ENCODE results near the gene RFC4. TPM values are rescaled to one million over a fixed set of nuclear protein-coding genes. Genes with fewer than 3 reads are reported as not detected.
A peak's percentile ranks its signal among the peaks of the same experiment; 100 is the strongest.

The RFC4 gene
- total and polyA plus RNA-seq, 2 of the 8 experiments (the other 6 are each of a cell fraction or from before 2014, with no cell fraction given), result 21.8 to 86.9 TPM

DNA sequence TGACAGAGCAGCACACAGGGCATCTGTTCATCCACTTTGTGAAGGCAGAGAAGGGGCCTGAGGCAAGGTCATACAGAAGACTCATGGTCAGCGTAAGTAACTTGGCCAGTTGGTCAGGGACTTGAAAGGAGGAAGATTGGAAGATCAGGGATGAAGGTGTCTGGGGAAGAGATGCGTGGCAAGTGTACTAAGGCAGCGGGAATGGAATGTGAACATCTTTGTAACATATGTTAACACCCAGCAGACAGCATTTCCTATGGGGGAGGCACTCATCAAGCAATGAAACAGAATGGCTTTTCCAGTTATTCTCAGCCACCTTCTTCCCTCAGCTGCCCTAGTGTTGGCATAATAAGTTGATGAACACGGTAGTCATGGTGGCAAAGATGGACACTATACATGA lies 7.8 kb upstream of the RFC4 start:
- CTCF ChIA-PET (ENCODE audit: partially characterized antibody), result interaction anchor here (1.3 to 2.1 kb wide), 2 partner anchors 11 to 198 kb away, joined by 4 to 9 read pairs; no protein-coding TSS in a partner anchor
- H3K56ac ChIP-seq (replicated peaks; ENCODE audit: insufficient read length, low read depth, low read length), result no peak overlapping the region
- H4K20me1 ChIP-seq (replicated peaks in 1 of 2; ENCODE audit: control insufficient read depth in 1 of 2, insufficient read depth in 2 of 2, low read length in 2 of 2), result no peaks in the 10 kb centered on the region
- no peaks in the 10 kb centered on the region for H3K23me2 ChIP-seq (ENCODE audit: low read depth, low read length)
- H3K79me1 ChIP-seq (ENCODE audit: low read depth, low read length), result no peaks in the 10 kb centered on the region
- H3K14ac ChIP-seq (ENCODE audit: insufficient read length), result no peak overlapping the region
- no peak overlapping the region for H2AFZ ChIP-seq (ENCODE audit: low read length)
- no peak overlapping the region for H2BK5ac ChIP-seq (ENCODE audit: low read depth, low read length)
- H4K91ac ChIP-seq (replicated peaks; ENCODE audit: insufficient read length, low read length), result peak overlapping the region; percentile 61
- no peak overlapping the region for H3K4me2 ChIP-seq (ENCODE audit: insufficient read depth in 1 of 2, low read depth in 2 of 2, low read length in 2 of 2)
- H3K4ac ChIP-seq (replicated peaks; ENCODE audit: insufficient read length, low read depth, low read length), result no peak overlapping the region
- H2BK20ac ChIP-seq (ENCODE audit: low read length), result 0 out of 2 replicates have a peak overlapping the region, but pooled peaks have one; percentile 17
- H2BK12ac ChIP-seq (ENCODE audit: low read depth, low read length), result no peak overlapping the region
- no peak for FAIRE-seq
- POLR2A ChIA-PET (ENCODE audit: partially characterized antibody), result interaction anchor here (2.0 to 9.4 kb wide), 2 partner anchors 30 to 243 kb away, joined by 5 to 77 read pairs; partner anchors contain the start of genes DNAJB11 and EIF4A2
- H3K79me2 ChIP-seq (ENCODE audit: control insufficient read depth in 1 of 2, insufficient read depth in 2 of 2, low read length in 2 of 2), result no peaks in the 10 kb centered on the region
- no peak overlapping the region for H2BK15ac ChIP-seq (ENCODE audit: low read length)
- H3K9ac ChIP-seq (replicated peaks in 1 of 4; ENCODE audit: extremely low read depth in 1 of 4, low read depth in 3 of 4, low read length in 3 of 4), result no peak overlapping the region
- no peak overlapping the region for H3K23ac ChIP-seq (ENCODE audit: insufficient read length)
- no peak overlapping the region for H4K5ac ChIP-seq (ENCODE audit: insufficient read length, low read depth, low read length)
- peaks cover 0 to 4% (median 3%) of the 10 kb centered on the region in 4 experiments; a peak in 3 of 7 replicates for H3K4me1 ChIP-seq (replicated peaks in 1 of 4; ENCODE audit: control insufficient read depth in 3 of 4, insufficient read depth in 4 of 4, low read length in 3 of 4)
- no peaks in the 10 kb centered on the region; a peak in 1 of 4 replicates for H3K9me3 ChIP-seq (ENCODE audit: insufficient read depth in 2 of 2, low read depth in 1 of 2, low read length in 1 of 2)
- H3K4me3 ChIP-seq (ENCODE audit: extremely low read depth in 1 of 4, insufficient read depth in 2 of 4, low read depth in 3 of 4, low read length in 4 of 4), result no peak overlapping the region
- H3K18ac ChIP-seq (ENCODE audit: extremely low read depth, low read length), result no peak overlapping the region
- H4K8ac ChIP-seq (ENCODE audit: extremely low read depth, insufficient read depth, low read length), result no peak overlapping the region
- no peaks in the 10 kb centered on the region for H3K27me3 ChIP-seq (replicated peaks in 1 of 4; ENCODE audit: control insufficient read depth in 3 of 4, extremely low read depth in 1 of 4, insufficient read depth in 3 of 4, low read length in 3 of 4)
- 95% methylated on average over 4 of the region's 4 CpGs; no CpG with 5 or more reads in 1 of the 2 experiments for WGBS, 2 experiments (ENCODE audit: extremely low coverage in 1 of 2, insufficient coverage in 1 of 2, insufficient read length in 1 of 2, insufficient replicate concordance in 2 of 2, low coverage in 1 of 2, low lambda C conversion rate in 2 of 2, missing lambda C conversion rate in 1 of 2)
- no peaks in the 10 kb centered on the region for H3K36me3 ChIP-seq (ENCODE audit: control insufficient read depth in 2 of 4, insufficient read depth in 4 of 4, low read length in 3 of 4)
- no peak overlapping the region for H3K27ac ChIP-seq (ENCODE audit: low read depth, low read length)
- H2AK5ac ChIP-seq (ENCODE audit: low read depth, low read length), result no peak overlapping the region; the same call in 1 of the 2 replicates
- no peak overlapping the region for H2BK120ac ChIP-seq (replicated peaks; ENCODE audit: low read depth, low read length)
- DNase-seq (ENCODE audit: low read depth in 1 of 2, low spot score in 2 of 2), result no peak

All from H1 (cell line).